H1 (cell line): ENCODE data around the gene INPP4A. TPM values are rescaled to one million over a fixed set of nuclear protein-coding genes. Genes with fewer than 3 reads are reported as not detected.

ENCODE experiments used
- CHD1 ChIP-seq: IDR thresholded peaks from 2 replicates; pipeline ENCODE4 v1.6.1; 2012; ENCODE audit warnings: low read depth, low read length, improper control_type of control experiment
- HDAC2 ChIP-seq, 2 experiments: fragments of 300-600 bp in 1 of 2; sonication (generic) in 1 of 2; IDR thresholded peaks; 2 replicates each; pipeline ENCODE4 v1.6.1; 2011 to 2012; ENCODE audit warnings: low read depth in 2 of 2, low read length in 2 of 2, mild to moderate bottlenecking in 2 of 2, moderate library complexity in 2 of 2, borderline replicate concordance in 1 of 2, inconsistent platforms in 1 of 2
- JUN ChIP-seq: IDR thresholded peaks from 2 replicates; pipeline ENCODE4 v1.6.1; 2011; ENCODE audit warnings: low read depth, mild to moderate bottlenecking, improper control_type of control experiment, low read length
- POLR2A ChIP-seq, 2 experiments: IDR thresholded peaks; 1 replicate in 1 of 2; 2 replicates in 1 of 2; pipeline ENCODE4 v1.6.1; 2011; ENCODE audit warnings: low read depth in 2 of 2, low read length in 2 of 2, mild to moderate bottlenecking in 2 of 2; ENCODE audit errors: control extremely low read depth in 1 of 2
- SIN3A ChIP-seq, 2 experiments: IDR thresholded peaks in 1 of 2; conservative IDR thresholded peaks in 1 of 2; 2 replicates each; pipeline ENCODE4 v1.6.1; 2011 to 2012; ENCODE audit warnings: low read length in 2 of 2, improper control_type of control experiment in 1 of 2, low read depth in 1 of 2, mild to moderate bottlenecking in 1 of 2
- TEAD4 ChIP-seq: IDR thresholded peaks from 2 replicates; pipeline ENCODE4 v1.6.1; 2012; ENCODE audit warnings: low read depth, low read length, inconsistent platforms, mixed read lengths
- polyA plus RNA-seq, 7 experiments: library from polyadenylated mRNA; depleted of rRNA in 3 of 7; stranded (reverse) in 5 of 7; unstranded in 2 of 7; fragments of >200 nt in 5 of 7; fragments of 200-250 nt in 2 of 7; gene quantifications; 1 replicate in 5 of 7; 2 replicates in 1 of 7; 4 replicates in 1 of 7; pipeline versions ENCODE4 v1.2.1 to v1.2.3, GENCODE V29; 2011 to 2013; ENCODE audit warnings: missing spikeins in 2 of 7, mixed read lengths in 2 of 7
- total RNA-seq: library from RNA; stranded (reverse); fragmentation: NEBNext Ultra II Directional; extraction: Animal tissue kit (Norgen Biotek cat#: 25700); gene quantifications from 2 replicates; pipeline ENCODE4 v1.2.1, GENCODE V29; 2021
- TF ChIP-seq, protein P1 (sequence below), 3 experiments: IDR thresholded peaks; 1 replicate in 2 of 3; 2 replicates in 1 of 3; pipeline versions ENCODE4 v1.5.1 to v1.6.1; 2011; ENCODE audit warnings: low read length in 3 of 3, mild to moderate bottlenecking in 3 of 3, inconsistent platforms in 2 of 3, low read depth in 1 of 3, moderate library complexity in 1 of 3; ENCODE audit not compliant: insufficient read depth in 1 of 3; ENCODE audit errors: control extremely low read depth in 1 of 3

The INPP4A gene
- total and polyA plus RNA-seq, 2 of the 8 experiments (the other 6 are each of a cell fraction or from before 2014, with no cell fraction given), result 25.6 to 34.3 TPM

DNA sequence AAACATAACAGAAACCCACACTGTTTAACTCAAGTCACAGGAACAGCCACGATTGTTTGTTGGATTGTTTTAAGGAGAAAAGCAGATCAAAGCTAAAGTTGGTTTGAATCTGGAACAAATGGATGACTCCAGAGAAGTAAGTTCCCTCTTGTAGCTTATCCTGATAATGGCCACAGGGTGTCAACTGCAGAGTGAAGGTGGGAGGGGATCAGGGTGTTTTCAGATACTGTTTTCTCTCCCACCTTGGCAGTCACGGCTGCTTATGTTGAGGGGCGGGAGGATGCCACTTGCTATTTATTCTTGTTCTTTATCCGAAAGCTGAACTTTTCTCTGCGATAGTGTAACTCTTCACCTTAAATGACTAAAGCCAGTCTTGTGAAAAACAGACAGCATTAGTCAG, 36.5 kb upstream of the INPP4A start (continued):
- TF ChIP-seq, protein P1, sequence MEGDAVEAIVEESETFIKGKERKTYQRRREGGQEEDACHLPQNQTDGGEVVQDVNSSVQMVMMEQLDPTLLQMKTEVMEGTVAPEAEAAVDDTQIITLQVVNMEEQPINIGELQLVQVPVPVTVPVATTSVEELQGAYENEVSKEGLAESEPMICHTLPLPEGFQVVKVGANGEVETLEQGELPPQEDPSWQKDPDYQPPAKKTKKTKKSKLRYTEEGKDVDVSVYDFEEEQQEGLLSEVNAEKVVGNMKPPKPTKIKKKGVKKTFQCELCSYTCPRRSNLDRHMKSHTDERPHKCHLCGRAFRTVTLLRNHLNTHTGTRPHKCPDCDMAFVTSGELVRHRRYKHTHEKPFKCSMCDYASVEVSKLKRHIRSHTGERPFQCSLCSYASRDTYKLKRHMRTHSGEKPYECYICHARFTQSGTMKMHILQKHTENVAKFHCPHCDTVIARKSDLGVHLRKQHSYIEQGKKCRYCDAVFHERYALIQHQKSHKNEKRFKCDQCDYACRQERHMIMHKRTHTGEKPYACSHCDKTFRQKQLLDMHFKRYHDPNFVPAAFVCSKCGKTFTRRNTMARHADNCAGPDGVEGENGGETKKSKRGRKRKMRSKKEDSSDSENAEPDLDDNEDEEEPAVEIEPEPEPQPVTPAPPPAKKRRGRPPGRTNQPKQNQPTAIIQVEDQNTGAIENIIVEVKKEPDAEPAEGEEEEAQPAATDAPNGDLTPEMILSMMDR (IDR thresholded peaks at IDR 0.05; ENCODE audit: control extremely low read depth in 1 of 3, insufficient read depth in 1 of 3, low read depth in 1 of 3, low read length in 3 of 3), result no peak
- TF ChIP-seq TEAD4 (no peak), SIN3A (conservative IDR thresholded peaks at IDR 0.05 in 1 of 2, IDR thresholded peaks at IDR 0.05 in 1 of 2; ENCODE audit: low read depth in 1 of 2, low read length in 2 of 2) (no peak), POLR2A (IDR thresholded peaks at IDR 0.05; ENCODE audit: control extremely low read depth in 1 of 2, low read depth in 2 of 2, low read length in 2 of 2) (no peak), HDAC2 (IDR thresholded peaks at IDR 0.05; ENCODE audit: borderline replicate concordance in 1 of 2, low read depth in 2 of 2, low read length in 2 of 2) (no peak), JUN (no peak), CHD1 (no peak)
